Stimulated activated CD4-positive, alpha-beta T cell treated with anti-CD3 and anti-CD28 coated beads, Interleukin-12 subunit alpha, Interleukin-12 subunit beta, amount 100 ng/mL, for 24 hours (primary cell): ENCODE results near the gene PODXL.
"Not testable (repeated sequence)": the region's sequence is repeated elsewhere in the genome, so short reads cannot be mapped to it uniquely, and the experiment has no call there.

ENCODE experiments used
- DNase-seq, 2 experiments: peaks; one replicate each; pipeline ENCODE4 v3.0.0-alpha.2; 2020; ENCODE audit warnings: low read depth in 2 of 2

PODXL gene

DNA sequence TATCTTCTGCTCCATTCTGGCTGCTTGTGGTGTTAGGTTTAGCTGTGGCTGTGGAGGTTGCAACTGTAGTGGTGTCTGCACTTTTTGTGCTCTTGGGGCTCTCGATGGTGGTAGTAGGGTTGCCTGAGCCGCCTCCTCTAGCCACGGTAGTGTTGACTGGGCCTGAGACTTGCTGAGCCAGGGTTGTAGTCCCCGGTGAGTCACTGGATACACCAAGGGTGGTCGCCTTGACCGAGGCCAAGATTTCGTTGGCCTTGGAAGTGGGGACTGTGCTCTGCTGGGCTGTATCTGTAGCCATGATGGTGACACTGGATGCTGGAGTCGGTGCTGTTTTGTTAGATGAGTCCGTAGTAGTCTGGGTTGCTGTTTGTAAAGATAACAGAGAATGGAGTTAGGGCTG, 45.4 kb downstream of the PODXL start:
- no peak for DNase-seq

DNA sequence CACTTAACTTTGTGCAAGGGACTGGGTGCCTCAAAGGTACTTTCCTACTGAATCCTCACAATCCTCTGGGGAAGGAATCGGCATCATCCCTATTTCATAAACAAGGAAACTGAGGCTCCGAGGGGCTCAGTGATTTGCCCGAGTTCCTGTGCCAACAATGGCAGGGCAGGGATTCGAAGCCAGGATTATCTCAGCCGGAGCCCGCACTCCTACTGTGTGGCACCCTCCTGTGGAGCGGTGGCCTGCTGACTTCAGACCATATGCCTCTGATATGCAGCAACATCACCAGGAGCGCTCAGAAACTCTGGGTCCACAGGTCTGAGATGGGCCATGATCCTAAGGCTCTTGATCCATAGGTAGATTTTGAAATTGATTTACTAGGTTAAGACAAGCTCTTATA, 46.6 kb downstream of the PODXL start:
- DNase-seq: no peak

DNA sequence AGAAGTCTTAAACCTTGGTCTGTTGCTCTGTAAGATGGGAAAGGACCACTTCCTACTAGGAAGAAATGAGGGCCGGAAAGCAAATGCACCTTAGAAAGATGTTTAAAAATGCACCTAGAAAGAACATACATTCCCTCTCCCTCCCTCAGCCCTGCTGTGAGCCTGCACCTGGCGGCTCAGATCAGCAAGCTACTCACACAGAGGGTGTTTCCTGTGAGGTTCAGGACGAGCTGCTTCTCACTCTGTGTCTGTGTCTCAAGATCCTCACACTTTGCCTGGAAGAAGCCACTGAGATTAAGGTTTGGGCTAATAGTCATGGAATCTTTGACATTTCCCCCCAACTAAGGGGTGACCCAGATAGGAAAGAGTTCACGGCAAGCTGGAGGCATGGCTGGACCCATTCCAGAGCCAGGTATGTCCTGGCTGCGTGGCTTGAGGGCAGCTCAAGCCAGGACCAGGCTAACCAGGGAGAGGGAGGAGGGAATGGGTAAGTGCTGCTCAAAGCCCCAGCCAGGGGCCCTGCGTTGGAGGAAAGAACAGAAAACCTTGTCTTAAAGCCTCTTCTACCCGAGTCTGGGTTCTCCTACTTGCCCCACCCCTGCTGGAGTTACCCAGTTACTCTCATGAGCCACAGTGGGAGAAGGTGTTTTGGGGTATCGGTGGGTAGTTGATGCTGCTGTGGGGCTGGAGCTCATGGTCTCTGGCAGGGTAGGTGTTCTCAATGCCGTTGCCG, 47.5 kb downstream of the PODXL start:
- DNase-seq: no peak

DNA sequence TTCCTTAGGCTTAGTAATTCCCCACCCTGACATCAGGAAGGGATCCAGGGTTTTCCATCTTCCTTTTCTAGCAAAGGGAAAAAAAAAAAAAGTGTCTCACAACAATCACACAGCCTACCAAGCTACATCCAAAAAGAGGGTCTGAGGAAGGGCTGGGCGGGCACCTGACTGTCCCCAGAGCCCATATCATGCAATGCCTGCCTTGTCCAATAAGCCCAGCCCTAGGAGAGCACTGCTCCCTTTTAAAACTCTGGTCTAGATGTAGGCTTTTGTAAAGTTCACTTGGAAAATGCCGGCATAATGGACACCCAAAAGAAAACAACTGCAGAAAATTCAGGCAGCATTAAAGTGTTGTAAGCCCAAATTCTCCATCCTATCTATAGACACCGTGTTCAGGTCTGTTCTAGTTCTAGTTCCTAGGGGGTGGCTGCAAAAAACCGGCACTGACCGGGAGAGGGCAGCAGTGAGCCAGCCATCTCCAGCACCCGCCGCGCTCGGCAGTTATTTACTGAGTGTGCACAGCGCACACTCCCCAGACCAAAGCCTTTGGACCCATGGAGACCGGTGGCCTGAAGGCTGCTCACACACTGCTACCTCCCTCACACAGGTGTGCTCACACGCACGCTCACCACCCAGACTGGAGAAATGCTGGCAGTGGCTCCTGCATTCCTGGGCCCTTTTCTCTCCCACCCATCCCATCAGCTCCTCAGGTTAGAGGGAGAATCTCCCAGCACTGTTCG, 48.7 kb downstream of the PODXL start:
- DNase-seq: peak; percentile 66 to 82

DNA sequence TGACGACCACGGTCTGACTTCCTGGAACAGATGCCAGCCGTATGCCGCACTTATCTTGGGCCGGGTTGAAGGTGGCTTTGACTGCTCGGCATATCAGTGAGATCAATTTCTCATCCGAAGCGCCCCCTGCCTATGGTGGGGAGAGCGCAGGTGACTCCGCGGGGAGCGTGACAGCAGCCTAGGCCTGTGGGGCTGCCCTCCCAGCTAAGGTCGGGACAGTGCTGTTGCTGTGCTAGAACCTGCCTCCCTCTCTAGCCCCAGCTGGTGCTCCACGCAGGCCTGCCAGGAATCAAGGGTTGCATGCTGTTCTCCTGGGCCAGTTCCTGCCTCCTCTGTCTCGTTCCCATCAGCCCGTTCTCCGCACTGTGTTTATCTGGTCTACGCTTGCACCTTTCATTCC, 49.8 kb downstream of the PODXL start:
- no peak for DNase-seq

DNA sequence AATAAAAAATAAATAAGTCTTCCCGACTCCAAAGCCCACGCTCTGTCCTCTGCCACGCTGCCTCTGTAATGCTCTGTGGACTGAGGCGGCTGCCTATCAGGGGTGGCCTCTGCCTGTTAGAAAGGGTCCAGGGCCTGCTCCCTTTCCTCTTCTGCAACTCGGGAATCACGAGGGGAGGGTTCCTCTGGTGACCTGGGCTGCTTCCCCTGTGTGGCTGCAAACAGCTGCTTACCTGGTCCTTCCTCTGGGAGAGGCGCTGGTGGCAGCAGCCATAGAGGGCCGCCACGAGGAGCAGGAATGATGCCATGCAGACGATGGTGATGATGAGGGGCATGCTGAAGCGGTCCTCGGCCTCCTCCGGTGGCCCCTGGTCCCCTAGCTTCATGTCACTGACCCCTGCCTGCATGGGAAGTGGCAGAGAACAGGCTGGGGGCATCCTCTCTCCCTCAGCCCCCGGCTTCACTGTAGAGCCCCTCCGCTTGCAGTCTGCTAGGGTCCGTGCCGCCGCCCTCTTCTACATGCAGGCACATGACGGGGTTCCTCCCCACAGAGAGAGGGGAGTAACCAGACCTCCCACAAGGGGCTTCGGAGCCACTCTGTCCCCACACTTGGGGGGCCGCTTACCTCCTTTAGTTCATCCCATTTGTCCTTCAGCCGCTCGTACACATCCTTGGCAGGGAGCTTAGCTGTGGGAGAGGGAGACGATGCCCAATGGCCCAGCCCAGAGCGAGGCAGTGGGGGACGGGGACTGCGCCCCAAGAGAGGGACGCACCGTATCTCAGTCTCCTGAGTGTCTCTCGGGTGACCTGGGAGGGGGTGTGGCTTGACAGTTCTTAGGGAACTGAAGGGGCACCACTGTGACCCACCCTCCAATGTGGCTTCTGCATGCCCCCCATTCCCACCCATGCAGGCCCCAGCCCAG, 50.5 kb downstream of the PODXL start:
- no peak for DNase-seq

DNA sequence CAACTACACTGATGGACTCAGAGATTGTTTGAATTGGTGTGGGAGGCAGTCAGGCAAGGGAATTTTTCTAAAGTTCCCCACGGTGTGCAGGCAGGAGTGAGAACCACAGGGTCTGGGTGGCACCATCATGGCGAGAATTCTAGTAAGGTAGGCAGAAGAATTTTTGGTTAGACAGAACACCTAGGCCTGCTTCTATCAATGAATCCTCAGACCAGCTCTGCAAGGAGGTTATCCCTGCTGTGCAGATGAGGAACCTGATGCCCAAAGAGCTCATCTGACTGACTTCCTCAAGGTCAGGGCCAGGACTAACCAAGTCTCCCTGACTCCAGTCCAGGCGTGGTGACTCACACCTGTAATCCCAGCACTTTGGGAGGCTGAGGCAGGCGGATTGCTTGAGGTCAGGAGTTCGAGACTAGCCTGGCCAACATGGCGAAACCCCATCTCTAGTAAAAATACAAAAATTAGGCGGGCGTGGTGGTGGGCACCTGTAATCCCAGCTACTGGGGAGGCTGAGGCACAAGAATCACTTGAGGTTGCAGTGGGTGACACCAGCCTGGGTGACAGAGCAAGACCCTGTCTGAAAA, 51.3 kb downstream of the PODXL start:
- DNase-seq: not testable (repeated sequence)

DNA sequence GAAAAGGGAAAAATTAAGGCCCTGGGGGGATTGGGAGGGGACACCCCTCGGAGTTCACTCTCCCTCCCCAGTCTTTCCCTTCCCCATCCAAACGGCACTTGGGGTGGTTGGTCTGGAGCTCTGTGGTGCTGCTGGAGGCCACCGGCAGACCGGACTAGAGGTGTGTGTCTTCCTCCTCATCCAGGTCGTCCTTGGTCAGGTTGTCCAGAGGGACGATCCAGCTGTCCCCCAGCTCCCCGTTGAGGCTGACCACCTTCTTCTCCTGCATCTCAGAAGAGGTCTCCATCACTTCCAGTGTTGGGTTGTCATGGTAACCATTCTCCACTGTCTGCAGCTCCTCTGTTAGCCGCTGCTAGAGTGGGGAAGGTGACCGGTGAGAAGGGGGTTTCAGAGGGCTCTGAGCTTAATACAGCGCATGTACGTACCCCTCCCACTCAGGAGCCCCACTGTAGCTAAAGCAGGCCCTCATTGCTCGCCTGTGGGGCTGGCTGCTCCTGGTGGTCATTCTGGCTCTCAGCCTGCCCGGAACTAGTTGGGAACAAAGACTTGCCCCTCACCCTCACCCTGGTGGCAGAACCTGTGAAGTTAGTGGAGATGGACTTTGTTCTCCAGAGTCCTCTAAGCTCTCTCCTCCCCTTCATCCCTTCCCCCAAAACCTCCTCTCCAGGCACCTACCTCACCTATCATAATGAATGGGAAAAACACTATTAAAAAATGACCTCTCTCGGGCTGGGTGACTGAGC, 52.1 kb downstream of the PODXL start:
- no peak for DNase-seq

DNA sequence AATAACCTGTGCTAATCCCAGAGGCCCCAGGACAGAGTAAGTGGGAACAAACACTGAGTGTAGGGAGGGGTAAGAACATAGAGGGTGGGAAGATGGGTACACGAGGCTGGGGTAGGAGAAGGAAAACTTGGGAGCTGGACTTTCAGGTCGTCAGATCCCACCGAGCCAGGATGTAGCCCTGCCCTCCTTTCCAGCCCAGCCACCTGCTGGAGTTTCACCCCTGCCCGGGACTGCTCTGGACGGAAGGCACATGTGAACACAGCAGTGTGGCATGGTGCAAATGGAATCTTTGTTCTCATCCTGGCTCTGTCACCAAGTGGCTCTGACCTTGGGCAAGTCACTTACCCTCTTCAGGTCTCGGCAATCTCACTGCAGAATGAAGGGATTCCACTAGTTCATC, 52.8 kb downstream of the PODXL start:
- no peak for DNase-seq

DNA sequence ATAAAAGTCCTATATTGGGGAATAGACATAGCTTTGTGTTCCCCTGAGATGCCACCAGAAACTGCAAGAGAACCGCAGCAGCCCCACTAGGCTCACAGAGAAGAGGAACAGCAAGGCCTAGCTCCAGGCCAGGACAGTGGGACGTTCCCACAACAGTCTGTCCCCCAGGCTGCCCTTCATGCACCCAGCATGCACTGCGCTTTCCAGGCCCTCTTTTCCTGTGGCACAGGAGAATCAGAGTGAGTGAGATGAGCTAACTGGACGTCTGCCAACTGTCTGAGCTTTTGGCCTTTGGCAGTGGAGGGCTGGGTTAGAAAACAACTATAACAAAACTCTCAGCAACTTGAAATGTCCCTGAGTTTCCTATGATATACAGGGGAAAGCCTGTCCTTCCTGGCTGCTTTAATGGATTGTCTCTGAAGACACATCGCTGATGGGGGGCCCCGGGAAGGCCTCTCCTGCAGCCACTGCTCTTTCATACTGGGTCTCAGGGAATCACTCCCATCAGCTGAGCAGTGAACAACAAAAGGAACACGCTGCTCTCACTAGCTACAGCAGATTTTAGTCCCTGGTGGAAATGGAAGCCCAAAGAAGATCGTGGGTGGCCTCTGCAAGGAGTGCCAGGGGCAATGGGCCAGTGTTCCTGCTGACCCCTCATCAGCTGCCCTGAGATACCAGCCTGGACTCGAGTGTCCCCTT, 53.5 kb downstream of the PODXL start:
- no peak for DNase-seq

DNA sequence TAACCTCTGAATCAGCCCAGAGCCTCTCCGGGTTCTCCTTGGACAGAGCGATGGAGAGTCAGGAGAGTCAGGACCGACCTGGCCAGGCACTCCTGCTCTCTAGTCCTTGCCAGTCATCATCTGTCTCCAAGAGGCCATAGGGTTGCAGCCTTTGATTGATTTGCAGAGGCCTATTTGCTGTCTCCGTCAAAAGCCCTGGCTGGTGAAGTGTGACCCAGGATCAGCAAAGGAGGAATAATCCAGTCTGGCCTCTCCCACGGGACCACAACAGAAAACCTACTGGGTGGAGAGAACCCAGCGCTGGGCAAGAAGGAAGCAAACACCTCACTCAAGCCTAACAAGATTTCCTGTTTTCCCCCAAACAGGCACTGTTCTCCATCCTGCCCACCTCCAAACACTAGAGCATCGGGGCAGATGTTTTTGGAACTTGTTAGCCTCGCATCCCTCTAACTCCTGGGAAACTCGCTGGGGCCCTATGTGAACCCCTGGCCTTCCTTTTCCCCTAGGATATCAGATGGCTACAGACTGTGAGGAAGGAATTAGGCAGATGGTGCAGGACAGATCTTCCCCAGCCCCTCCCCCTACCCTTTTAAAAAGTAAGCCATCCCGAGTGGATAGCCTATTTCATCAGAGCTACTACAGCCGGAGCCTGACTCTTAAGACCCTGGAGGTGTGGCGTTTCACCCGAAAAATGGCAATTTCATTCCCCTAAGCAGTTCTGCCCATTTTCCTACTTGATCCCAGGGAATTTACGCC, 54.3 kb downstream of the PODXL start:
- DNase-seq: no peak

DNA sequence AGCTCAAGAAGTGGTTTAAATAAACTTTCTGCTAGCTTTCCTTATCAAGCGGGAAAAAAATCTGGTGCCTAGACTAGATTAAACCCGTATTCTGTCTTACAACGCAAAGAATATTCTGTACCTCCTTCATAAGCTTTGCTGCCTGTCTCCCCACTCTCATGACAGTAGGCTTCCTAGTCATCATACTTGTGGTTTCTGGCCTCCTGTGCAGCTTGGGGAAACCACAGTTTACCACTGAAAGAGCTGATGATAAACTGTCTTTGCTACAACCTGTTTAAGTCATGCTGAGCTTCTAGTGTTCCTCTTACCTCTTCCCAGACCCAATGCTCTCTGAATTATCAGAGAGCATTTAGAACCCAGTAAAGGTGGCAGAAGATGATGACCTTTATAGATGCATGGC, 55.0 kb downstream of the PODXL start:
- no peak for DNase-seq

DNA sequence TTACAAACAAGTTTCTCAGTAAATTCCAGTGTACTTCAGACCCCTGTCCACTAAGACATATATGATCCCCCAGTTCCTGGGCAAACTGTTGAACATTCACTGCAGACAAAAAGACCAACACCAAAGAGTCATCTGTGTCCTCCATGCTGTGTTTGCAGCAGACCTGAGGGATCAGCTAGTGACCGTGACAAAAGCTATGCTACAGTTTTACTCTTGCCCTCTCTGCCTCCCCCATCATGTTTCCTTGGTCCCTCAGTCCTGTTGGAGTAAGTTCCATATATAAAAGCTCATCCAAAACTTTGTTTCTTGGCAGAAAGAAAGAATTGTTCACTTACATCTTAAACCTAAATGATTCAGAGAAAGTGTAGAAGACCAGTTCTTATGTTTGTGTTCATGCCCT, 56.1 kb downstream of the PODXL start:
- DNase-seq: no peak

DNA sequence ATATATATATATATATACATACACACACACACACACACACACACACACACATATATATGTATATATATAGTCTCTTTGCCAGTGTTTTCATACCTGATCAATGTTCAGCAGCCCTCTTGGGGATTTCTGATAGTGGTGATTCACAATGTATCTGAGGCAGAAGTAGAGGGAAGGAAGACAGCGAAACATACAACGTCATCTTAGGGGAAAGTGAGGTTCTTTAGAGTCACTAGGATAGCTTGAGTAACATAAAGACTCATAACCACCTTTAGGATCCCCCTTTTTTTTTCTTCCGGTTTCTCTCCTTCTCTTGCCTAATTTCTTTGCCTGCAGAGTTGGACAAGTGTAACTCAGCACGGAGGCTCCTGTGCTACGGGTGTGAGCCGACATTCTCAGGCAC, 56.6 kb downstream of the PODXL start:
- DNase-seq: no peak

DNA sequence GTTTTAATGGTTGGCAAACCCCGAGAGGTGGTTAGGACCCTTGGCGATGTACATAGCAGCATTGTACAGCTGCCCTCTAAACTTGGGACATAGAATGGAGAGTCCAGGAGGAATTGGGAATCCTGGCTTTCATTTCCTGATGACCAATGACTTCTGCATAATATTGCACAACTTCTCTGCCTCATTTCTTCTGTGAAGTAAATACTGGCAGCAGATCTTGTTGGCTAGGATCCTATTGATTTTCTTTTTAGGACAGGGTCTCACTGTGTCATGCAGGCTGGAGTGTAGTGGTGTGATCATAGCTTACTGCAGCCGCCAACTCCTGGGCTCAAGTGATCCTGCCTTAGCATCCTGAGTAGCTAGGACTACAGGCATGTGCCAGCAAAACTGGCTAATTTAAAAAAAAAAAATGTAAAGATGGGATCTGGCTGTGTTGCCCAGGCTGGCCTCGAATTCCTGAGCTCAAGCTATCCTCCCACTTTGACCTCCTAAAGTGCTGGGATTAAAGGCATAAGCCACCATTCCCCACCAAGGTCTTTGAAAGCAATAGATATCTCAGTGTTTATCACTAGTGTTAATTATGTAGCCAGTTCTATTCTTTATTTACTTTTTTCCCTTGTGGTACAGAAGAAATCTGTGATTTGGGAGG, 58.1 kb downstream of the PODXL start:
- no peak for DNase-seq

DNA sequence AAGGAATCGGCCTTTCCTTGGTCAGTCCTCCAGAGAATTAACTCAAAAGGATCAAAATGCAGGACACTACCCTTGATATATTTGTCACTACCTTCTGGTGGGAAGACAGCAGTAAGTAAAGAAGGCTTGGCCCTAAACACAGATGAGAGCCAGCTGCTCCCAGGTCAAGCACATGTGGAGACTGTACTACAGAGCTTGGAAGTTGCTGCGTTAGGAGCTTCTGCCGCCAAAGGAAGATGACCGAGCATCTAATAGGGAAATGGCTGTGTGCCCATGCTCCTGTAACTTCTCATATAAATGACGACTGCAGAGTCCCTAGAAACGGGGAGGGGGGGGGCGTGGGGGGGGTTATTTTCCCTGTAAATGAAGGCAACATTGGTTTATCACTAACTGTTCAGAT, 59.0 kb downstream of the PODXL start:
- no peak for DNase-seq

DNA sequence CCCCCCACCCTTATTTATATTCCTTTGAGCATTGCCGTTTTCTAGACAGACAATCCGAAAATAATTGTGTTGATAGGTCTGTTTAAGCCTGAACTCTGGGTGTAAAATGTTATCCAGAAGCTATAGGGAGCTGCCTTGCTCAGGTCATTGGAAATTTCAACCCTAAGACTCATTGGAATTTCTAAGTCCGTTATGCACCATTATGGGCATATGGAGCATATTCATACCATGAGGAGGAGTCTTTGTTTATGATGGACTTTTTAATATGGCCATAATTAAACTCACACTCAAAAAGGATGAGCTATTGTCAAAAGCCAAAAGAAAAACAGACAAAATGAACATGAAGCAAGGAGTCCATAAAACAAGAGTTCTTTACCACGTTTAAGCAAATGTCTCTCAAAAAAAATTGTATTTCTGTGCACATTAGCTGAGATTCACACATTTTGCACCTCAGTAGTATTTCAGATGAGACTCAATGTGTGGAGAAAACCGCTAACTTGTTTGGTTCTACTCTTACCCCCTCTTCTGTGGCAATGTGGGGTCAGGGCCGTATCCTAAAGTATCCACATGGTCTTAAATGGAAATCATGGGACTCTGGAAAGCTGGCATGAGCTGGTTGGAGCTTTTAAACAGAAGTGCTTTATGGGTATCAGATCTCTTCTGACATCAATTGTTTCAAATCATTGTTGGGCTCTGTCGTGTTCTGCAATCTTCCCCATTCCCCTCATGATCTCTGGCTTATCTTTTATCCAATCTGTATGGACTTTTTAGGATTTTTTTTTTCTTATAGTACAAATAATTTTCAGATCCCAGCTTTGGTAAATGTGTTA, 60.5 kb downstream of the PODXL start:
- no peak for DNase-seq

DNA sequence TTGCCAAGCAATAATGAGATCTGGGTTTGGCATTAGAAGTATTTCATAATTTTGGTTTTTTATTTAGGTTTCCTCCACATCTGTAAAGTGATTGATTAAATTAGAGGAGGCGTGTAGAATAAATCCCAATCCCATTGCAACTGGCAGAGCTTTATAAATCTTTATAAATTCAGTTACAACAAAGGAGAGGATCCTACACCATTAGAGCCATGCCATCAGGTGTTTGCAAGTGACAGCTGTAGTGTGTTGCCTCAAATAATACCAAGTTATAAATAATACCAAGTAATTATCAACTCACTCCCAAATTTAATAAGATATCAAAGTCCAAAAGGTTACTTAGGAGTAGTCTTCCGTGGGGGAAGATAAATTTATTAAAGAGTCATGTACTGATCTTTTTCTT, 62.2 kb downstream of the PODXL start:
- DNase-seq: no peak

DNA sequence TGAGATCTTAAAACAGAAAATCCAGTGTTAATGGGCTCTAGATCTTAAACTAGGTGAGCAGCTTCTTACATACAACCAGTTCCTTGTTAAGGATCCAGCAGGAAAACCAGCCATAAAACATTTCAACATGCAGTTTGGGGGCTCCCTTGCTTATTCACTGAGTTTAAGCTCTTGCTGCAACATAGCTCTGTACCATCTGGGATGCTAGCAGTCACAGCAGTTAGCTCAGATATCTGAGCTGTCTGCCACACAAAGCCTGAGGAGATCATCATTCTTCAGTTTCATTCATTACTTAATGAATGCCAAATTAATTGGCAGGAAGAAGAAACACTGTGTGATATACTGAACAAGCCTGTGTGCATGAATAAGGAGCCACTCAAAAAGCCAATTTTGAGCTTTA, 62.8 kb downstream of the PODXL start:
- DNase-seq: no peak
